K562 (cell line): ENCODE data around the gene NAV2. TPM values are rescaled to one million over a fixed set of nuclear protein-coding genes. Genes with fewer than 3 reads are reported as not detected.

Source experiments
- ATAC-seq: fragments of 200-7000 bp; cut with Tn5 transposase; 3 replicates; pipeline ENCODE4 v1.9.1; 2020; ENCODE audit warnings: moderate library complexity
- BruUV-seq: library from RNA; stranded (reverse); fragments of 400-500 nt; replicated peaks from 2 replicates; lab custom pipeline; 2021; lab: Mats Ljungman, UMichigan
- CTCF ChIA-PET: fragments of 300-600 bp; formaldehyde crosslinking; extraction: SDS; loops from one replicate; lab custom pipeline; 2021; ENCODE audit warnings: low intra/inter-chr PET ratio; lab: Yijun Ruan, JAX
- POLR2A ChIA-PET: fragments of 300-600, 350-650 bp; sonication (Branson Sonifier 250); formaldehyde crosslinking; extraction: SDS; loops from one replicate; lab custom pipeline; 2021; ENCODE audit warnings: antibody characterized with exemption, inconsistent platforms; lab: Yijun Ruan, JAX
- DNase-seq, 4 experiments: peaks; one replicate each; pipeline versions ENCODE4 v3.0.0 to v3.0.0-alpha.2; 2011 to 2018; ENCODE audit warnings: low spot score in 3 of 4, mixed read lengths in 3 of 4; ENCODE audit errors: extremely low read depth in 1 of 4
- FAIRE-seq: peaks from 2 replicates; lab custom pipeline; 2011; peaks lifted over from hg19 to GRCh38; lab: Jason Lieb, UNC
- H2AFZ ChIP-seq: 2 replicates; pipeline ENCODE4 v1.6.0; 2011; ENCODE audit warnings: low read depth, low read length, control low read depth, inconsistent platforms
- H3K27ac ChIP-seq: fragments of 200-600 bp; 3 replicates; pipeline ENCODE4 v1.8.0; 2011; ENCODE audit warnings: low read depth, mild to moderate bottlenecking, control low read depth, inconsistent platforms, low read length, moderate library complexity, mixed read lengths; ENCODE audit errors: extremely low read depth
- H3K27me3 ChIP-seq, 2 experiments: fragments of 300-600 bp in 1 of 2; 2 replicates in 1 of 2; 3 replicates in 1 of 2; pipeline versions ENCODE4 v1.6.0 to v1.8.0; 2011; ENCODE audit warnings: inconsistent platforms in 2 of 2, low read length in 2 of 2, mild to moderate bottlenecking in 1 of 2, mixed read lengths in 1 of 2, moderate library complexity in 1 of 2; ENCODE audit not compliant: control insufficient read depth in 2 of 2, insufficient read depth in 2 of 2
- H3K36me3 ChIP-seq: fragments of 300-600 bp; 3 replicates; pipeline ENCODE4 v1.8.0; 2011; ENCODE audit warnings: mild to moderate bottlenecking, low read length, inconsistent platforms; ENCODE audit not compliant: control insufficient read depth, insufficient read depth
- H3K4me1 ChIP-seq, 2 experiments: fragments of 200-600 bp in 1 of 2; replicated peaks in 1 of 2; 2 replicates in 1 of 2; 3 replicates in 1 of 2; pipeline versions ENCODE4 v1.5.1 to v1.8.0; 2011; ENCODE audit warnings: inconsistent platforms in 2 of 2, low read length in 2 of 2, mild to moderate bottlenecking in 1 of 2, mixed read lengths in 1 of 2, moderate library complexity in 1 of 2; ENCODE audit not compliant: control insufficient read depth in 2 of 2, insufficient read depth in 2 of 2
- H3K4me2 ChIP-seq: 2 replicates; pipeline ENCODE4 v1.6.1; 2011; ENCODE audit warnings: low read length, control low read depth, inconsistent platforms, mixed read lengths; ENCODE audit not compliant: insufficient read depth
- H3K4me3 ChIP-seq: fragments of 200-600 bp; sonication (generic), shearing (Covaris generic); 2 replicates; pipeline ENCODE4 v1.5.1; 2016; ENCODE audit warnings: control low read depth, inconsistent platforms
- H3K79me2 ChIP-seq: fragments of 200-600 bp; 3 replicates; pipeline ENCODE4 v1.8.0; 2011; ENCODE audit warnings: low read length, inconsistent platforms; ENCODE audit not compliant: control insufficient read depth, insufficient read depth
- H3K9ac ChIP-seq, 2 experiments: 2 replicates each; pipeline versions ENCODE4 v1.6.0 to v1.6.1; 2011; ENCODE audit warnings: low read depth in 2 of 2, low read length in 2 of 2, control low read depth in 1 of 2, inconsistent platforms in 1 of 2, mild to moderate bottlenecking in 1 of 2, mixed read lengths in 1 of 2; ENCODE audit not compliant: insufficient read depth in 1 of 2
- H3K9me1 ChIP-seq: one replicate; pipeline ENCODE4 v1.6.0; 2011; ENCODE audit warnings: inconsistent platforms, mild to moderate bottlenecking, low read length, moderate library complexity; ENCODE audit not compliant: control insufficient read depth, insufficient read depth
- H3K9me3 ChIP-seq: replicated peaks from 2 replicates; pipeline ENCODE4 v1.5.1; 2011; ENCODE audit warnings: low read depth, low read length, inconsistent platforms; ENCODE audit not compliant: control insufficient read depth, insufficient read depth
- H4K20me1 ChIP-seq: replicated peaks from 2 replicates; pipeline ENCODE4 v1.6.1; 2011; ENCODE audit warnings: low read length, inconsistent platforms, mixed read lengths; ENCODE audit not compliant: control insufficient read depth, insufficient read depth
- SIRT6 ChIP-seq: IDR thresholded peaks from one replicate; pipeline ENCODE4 v1.6.1; 2012; ENCODE audit warnings: low read depth, mild to moderate bottlenecking, control low read depth, inconsistent platforms, low read length, moderate library complexity
- ZNF143 ChIP-seq: sonication (generic); formaldehyde crosslinking; IDR thresholded peaks from 2 replicates; pipeline ENCODE4 v1.9.0; 2022; ENCODE audit warnings: mild to moderate bottlenecking, missing genetic modification reagents
- ZNF316 ChIP-seq: fragments of 450-650 bp; IDR thresholded peaks from 2 replicates; pipeline ENCODE4 v1.6.1; 2016
- ZNF778 ChIP-seq: fragments of 450-650 bp; formaldehyde crosslinking; IDR thresholded peaks from 2 replicates; pipeline ENCODE4 v1.4.0; 2020; ENCODE audit warnings: mild to moderate bottlenecking, moderate library complexity
- ZNF785 ChIP-seq: fragments of 250-450 bp; sonication (Bioruptor Pico); IDR thresholded peaks from 2 replicates; pipeline ENCODE4 v1.4.0; 2020; ENCODE audit warnings: mild to moderate bottlenecking
- whole genome bisulfite sequencing: fragments of 100-300 bp; shearing (Covaris generic); methylation state at CpG from one replicate; pipeline ENCODE4 v1.1.6; 2016; ENCODE audit warnings: low coverage, mixed read lengths; ENCODE audit not compliant: insufficient coverage; ENCODE audit errors: missing lambda C conversion rate; 5-methylcytosine and 5-hydroxymethylcytosine counted together
- in situ Hi-C: fragments of 300-500 bp; cut with MboI; formaldehyde crosslinking; loops from 4 replicates; pipeline ENCODE4 v1.15.0; 2018; ENCODE audit warnings: inconsistent platforms, mixed read lengths
- intact Hi-C: fragments of 100-400 bp; cut with micrococcal nuclease; formaldehyde crosslinking; loops from 2 replicates; pipeline ENCODE4 v1.14.2; 2022
- polyA plus RNA-seq, 8 experiments: library from polyadenylated mRNA; depleted of rRNA in 4 of 8; stranded (reverse) in 5 of 8; unstranded in 3 of 8; fragments of >200 nt; fragmentation: Nextera tagmentation in 2 of 8; fragmentation: Illumina TruSeq in 1 of 8; extraction: Ambion mirVana in 2 of 8; extraction: Trizol in 1 of 8; gene quantifications; 2 replicates each; pipeline versions ENCODE4 v1.2.1 to v1.2.3, GENCODE V29; 2011 to 2014; ENCODE audit warnings: inconsistent platforms in 1 of 8, missing spikeins in 1 of 8
- total RNA-seq, 7 experiments: library from RNA; depleted of rRNA in 6 of 7; stranded (reverse); fragments of >200 nt in 6 of 7; fragmentation: Illumina TruSeq in 2 of 7; extraction: Trizol in 2 of 7; gene quantifications; 2 replicates each; pipeline versions ENCODE4 v1.2.1 to v1.2.3, GENCODE V29; 2011 to 2021; ENCODE audit warnings: low replicate concordance in 1 of 7
- TF ChIP-seq, protein P1 (sequence below): sonication (generic); formaldehyde crosslinking; IDR thresholded peaks from 2 replicates; pipeline ENCODE4 v1.8.0; 2022; ENCODE audit warnings: mild to moderate bottlenecking, low read depth, missing genetic modification reagents
- TF ChIP-seq, protein P2 (sequence below): sonication (generic); formaldehyde crosslinking; IDR thresholded peaks from 2 replicates; pipeline ENCODE4 v1.8.0; 2022; ENCODE audit warnings: mild to moderate bottlenecking, missing genetic modification reagents, borderline replicate concordance

The NAV2 gene
- total and polyA plus RNA-seq, 9 of the 15 experiments (the other 6 are each of a cell fraction or from before 2014, with no cell fraction given) = 0.03 to 0.35 (median 0.05) TPM

DNA sequence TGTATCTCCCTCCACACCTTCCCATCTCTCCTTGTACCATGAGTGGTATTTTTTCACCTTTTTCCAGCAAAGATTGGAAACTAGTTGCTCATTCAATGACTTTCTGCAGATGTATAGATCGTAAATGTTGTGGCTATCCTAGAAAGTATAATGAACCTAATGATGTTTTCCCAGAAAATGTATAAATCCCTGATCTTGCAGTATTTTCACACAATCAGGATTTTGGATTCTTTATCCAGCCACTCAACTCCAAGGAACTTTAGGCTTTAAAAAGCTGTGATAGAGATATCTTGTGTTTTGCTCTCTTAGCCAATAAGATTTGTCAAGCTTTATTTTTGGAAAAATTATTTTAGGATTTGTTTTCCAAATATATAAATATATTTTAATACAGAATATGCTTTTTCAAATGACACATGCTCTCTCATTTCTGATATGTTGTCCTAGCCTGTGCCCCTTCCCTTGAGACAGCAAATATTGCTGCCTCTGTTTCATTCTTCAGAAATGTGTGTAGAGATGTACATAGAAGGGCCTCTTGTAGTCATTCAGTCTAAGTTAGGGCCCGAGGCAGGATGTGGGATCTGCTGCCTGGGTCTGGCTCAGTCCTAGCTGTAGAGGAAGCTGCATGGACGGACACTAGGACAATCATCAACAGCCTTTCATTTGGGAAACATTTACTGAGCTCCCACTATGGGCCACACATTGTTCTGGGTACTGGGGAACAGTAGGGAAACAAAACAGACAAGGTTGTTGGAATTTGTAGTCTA, 62.4 kb downstream of the NAV2 start:
- 0% methylated on average over 3 of the region's 3 CpGs for WGBS
- intact Hi-C loops (no loop called here), in situ Hi-C loops (loop anchor here (25.0 kb wide), 1 partner anchor 713 kb away; the partner anchor contains the start of gene MRGPRX2)
- H3K79me2 ChIP-seq = no peaks in the 10 kb centered on the region
- no peak for ATAC-seq
- H3K9me3 ChIP-seq = no peaks in the 10 kb centered on the region
- POLR2A ChIA-PET = interaction anchor here (0.9 to 1.2 kb wide), 3 partner anchors 8 to 208 kb away, joined by 3 read pairs; no protein-coding TSS in a partner anchor
- no peaks in the 10 kb centered on the region for H4K20me1 ChIP-seq
- CTCF ChIA-PET = no interaction called here
- no peaks in the 10 kb centered on the region for H3K9me1 ChIP-seq
- no peak for DNase-seq
- H3K36me3 ChIP-seq = no peaks in the 10 kb centered on the region
- no peak overlapping the region for H3K27ac ChIP-seq
- no TSS peak for BruUV-seq
- no peak for TF ChIP-seq ZNF785
- TF ChIP-seq ZNF316 = peak; percentile 25; the same call in 1 of the 2 replicates
- TF ChIP-seq ZNF778 (CRISPR knock-in tag) = no peak
- H2AFZ ChIP-seq = no peak overlapping the region
- H3K9ac ChIP-seq = no peak overlapping the region
- no peak overlapping the region for H3K4me3 ChIP-seq
- no peaks in the 10 kb centered on the region; a peak in 1 of 5 replicates for H3K4me1 ChIP-seq
- peaks cover 8 to 18% of the 10 kb centered on the region in 2 experiments; a peak in 3 of 5 replicates for H3K27me3 ChIP-seq
- FAIRE-seq = no peak
- no peak overlapping the region for H3K4me2 ChIP-seq

DNA sequence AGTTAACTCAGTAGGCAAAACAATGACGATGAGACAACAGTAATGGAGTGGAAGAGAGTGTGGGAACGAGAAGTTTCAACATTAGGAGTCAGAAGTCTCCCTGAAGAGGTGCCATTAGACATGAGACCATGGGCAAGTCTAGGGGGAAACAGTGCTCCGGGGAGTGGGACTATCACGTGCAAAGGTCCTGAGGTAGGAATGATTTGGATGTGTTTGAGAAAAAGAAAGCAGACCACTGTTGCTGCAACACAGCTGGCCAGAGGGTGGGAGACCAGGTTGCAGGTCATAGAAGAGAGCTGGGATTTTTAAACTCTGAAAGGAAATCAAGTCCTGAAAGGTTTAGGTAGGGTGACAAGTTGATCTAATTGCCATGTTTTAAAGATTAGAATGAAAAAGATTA, 63.0 kb downstream of the NAV2 start:
- H3K36me3 ChIP-seq = no peaks in the 10 kb centered on the region
- TF ChIP-seq, protein P1, sequence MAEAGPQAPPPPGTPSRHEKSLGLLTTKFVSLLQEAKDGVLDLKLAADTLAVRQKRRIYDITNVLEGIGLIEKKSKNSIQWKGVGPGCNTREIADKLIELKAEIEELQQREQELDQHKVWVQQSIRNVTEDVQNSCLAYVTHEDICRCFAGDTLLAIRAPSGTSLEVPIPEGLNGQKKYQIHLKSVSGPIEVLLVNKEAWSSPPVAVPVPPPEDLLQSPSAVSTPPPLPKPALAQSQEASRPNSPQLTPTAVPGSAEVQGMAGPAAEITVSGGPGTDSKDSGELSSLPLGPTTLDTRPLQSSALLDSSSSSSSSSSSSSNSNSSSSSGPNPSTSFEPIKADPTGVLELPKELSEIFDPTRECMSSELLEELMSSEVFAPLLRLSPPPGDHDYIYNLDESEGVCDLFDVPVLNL = no peak
- no peak for TF ChIP-seq ZNF143 (CRISPR knock-in tag)
- no peak for TF ChIP-seq SIRT6
- TF ChIP-seq, protein P2, sequence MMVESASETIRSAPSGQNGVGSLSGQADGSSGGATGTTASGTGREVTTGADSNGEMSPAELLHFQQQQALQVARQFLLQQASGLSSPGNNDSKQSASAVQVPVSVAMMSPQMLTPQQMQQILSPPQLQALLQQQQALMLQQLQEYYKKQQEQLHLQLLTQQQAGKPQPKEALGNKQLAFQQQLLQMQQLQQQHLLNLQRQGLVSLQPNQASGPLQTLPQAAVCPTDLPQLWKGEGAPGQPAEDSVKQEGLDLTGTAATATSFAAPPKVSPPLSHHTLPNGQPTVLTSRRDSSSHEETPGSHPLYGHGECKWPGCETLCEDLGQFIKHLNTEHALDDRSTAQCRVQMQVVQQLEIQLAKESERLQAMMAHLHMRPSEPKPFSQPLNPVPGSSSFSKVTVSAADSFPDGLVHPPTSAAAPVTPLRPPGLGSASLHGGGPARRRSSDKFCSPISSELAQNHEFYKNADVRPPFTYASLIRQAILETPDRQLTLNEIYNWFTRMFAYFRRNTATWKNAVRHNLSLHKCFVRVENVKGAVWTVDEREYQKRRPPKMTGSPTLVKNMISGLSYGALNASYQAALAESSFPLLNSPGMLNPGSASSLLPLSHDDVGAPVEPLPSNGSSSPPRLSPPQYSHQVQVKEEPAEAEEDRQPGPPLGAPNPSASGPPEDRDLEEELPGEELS (CRISPR knock-in tag) = no peak

More for the DNA sequence above, 63.0 kb downstream of the NAV2 start:
- POLR2A ChIA-PET = interaction anchor here (0.6 to 1.0 kb wide), 3 partner anchors 9 to 10 kb away, joined by 3 read pairs; no protein-coding TSS in a partner anchor
- H3K9me3 ChIP-seq = no peaks in the 10 kb centered on the region
- in situ Hi-C loops = no loop called here
- BruUV-seq = no TSS peak
- H3K4me2 ChIP-seq = no peak overlapping the region
- ATAC-seq = no peak
- H3K9ac ChIP-seq = no peak overlapping the region
- CTCF ChIA-PET = no interaction called here
- no peak for FAIRE-seq
- peaks cover 8 to 22% of the 10 kb centered on the region in 2 experiments; a peak in 3 of 5 replicates for H3K27me3 ChIP-seq
- H3K9me1 ChIP-seq = no peaks in the 10 kb centered on the region
- no peak for DNase-seq
- H2AFZ ChIP-seq = no peak overlapping the region
- no peaks in the 10 kb centered on the region for H4K20me1 ChIP-seq
- H3K79me2 ChIP-seq = no peaks in the 10 kb centered on the region
- no peak overlapping the region for H3K4me3 ChIP-seq
- H3K4me1 ChIP-seq = no peaks in the 10 kb centered on the region; a peak in 1 of 5 replicates
- intact Hi-C loops = no loop called here
- WGBS = 0% methylated on average over 4 of the region's 4 CpGs
- H3K27ac ChIP-seq = no peak overlapping the region
